A673 (cell line): ENCODE measurements around the gene SLC45A1.

ENCODE experiments used
- EZH2 ChIP-seq: fragments of 200-600 bp; sonication (generic); IDR thresholded peaks from 2 replicates; pipeline ENCODE4 v1.6.1; 2017; ENCODE audit warnings: borderline replicate concordance, low read depth, mild to moderate bottlenecking, mixed read lengths, antibody characterized with exemption, low read length; ENCODE audit not compliant: poor library complexity, severe bottlenecking
- TF ChIP-seq, protein P1 (sequence below): fragments of 300-800, 200-600 bp; sonication (generic); conservative IDR thresholded peaks from 2 replicates; pipeline ENCODE4 v1.5.1; 2017; ENCODE audit warnings: low read depth, mild to moderate bottlenecking, antibody characterized with exemption, low read length, moderate library complexity, mixed read lengths

DNA sequence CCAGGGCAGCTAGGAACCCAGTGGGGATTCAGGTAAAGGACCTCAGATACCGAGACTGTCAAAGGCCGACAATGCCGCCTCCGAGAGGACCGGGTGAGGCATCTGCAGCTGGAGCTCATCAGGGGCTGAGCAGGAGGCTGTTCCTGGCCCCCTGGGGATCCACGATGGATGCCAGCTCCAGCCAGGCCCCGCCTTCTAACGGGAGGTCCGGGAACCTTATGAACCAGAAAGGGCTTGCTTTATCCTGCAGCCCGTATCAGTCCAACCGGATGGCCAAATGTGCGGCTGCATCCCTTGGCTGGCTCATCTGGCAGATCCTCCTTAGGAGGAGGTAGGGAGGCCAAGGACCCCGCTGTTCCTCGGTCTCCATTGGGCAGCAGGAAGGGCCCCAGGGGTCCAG is 32.0 kb downstream of the SLC45A1 start:
- TF ChIP-seq, protein P1, sequence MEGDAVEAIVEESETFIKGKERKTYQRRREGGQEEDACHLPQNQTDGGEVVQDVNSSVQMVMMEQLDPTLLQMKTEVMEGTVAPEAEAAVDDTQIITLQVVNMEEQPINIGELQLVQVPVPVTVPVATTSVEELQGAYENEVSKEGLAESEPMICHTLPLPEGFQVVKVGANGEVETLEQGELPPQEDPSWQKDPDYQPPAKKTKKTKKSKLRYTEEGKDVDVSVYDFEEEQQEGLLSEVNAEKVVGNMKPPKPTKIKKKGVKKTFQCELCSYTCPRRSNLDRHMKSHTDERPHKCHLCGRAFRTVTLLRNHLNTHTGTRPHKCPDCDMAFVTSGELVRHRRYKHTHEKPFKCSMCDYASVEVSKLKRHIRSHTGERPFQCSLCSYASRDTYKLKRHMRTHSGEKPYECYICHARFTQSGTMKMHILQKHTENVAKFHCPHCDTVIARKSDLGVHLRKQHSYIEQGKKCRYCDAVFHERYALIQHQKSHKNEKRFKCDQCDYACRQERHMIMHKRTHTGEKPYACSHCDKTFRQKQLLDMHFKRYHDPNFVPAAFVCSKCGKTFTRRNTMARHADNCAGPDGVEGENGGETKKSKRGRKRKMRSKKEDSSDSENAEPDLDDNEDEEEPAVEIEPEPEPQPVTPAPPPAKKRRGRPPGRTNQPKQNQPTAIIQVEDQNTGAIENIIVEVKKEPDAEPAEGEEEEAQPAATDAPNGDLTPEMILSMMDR: no peak
- TF ChIP-seq EZH2: no peak
